Activated CD8-positive, alpha-beta T cell treated with anti-CD3 and anti-CD28 coated beads for 36 hours (primary cell): ENCODE data around the gene DHTKD1. TPM values are rescaled to one million over a fixed set of nuclear protein-coding genes. Genes with fewer than 3 reads are reported as not detected.
A peak's percentile ranks its signal among the peaks of the same experiment; 100 is the strongest.

ENCODE experiments used
- ATAC-seq: fragments of 200-7000 bp; cut with Tn5 transposase; one replicate; pipeline ENCODE4 v1.10.0; 2021; ENCODE audit warnings: mild to moderate bottlenecking, moderate library complexity
- CTCF ChIA-PET: fragments of 350-600 bp; sonication (Branson Sonifier 250); formaldehyde crosslinking; loops from one replicate; lab custom pipeline; 2021; ENCODE audit warnings: antibody characterized with exemption; lab: Charles Lee
- POLR2A ChIA-PET: fragments of 350-600 bp; sonication (Branson Sonifier 250); formaldehyde crosslinking; loops from one replicate; lab custom pipeline; 2021; ENCODE audit warnings: antibody characterized with exemption; lab: Charles Lee
- DNase-seq: peaks from one replicate; pipeline ENCODE4 v3.0.0-alpha.2; 2020
- H3K27ac Mint-ChIP-seq: one replicate; pipeline ENCODE4 v1.8.0; 2021; ENCODE audit warnings: mild to moderate bottlenecking, mixed read lengths
- H3K27me3 Mint-ChIP-seq: one replicate; pipeline ENCODE4 v1.8.0; 2021; ENCODE audit warnings: mixed read lengths
- H3K36me3 Mint-ChIP-seq: one replicate; pipeline ENCODE4 v1.8.0; 2021; ENCODE audit warnings: low read depth, mixed read lengths
- H3K4me1 Mint-ChIP-seq: one replicate; pipeline ENCODE4 v1.8.0; 2021; ENCODE audit warnings: low read depth, mixed read lengths
- H3K4me3 Mint-ChIP-seq: one replicate; pipeline ENCODE4 v1.8.0; 2021; ENCODE audit warnings: mild to moderate bottlenecking, moderate library complexity, mixed read lengths
- H3K9me3 Mint-ChIP-seq: one replicate; pipeline ENCODE4 v1.8.0; 2021; ENCODE audit warnings: mixed read lengths
- intact Hi-C: fragments of 100-400 bp; cut with micrococcal nuclease; formaldehyde crosslinking; loops from one replicate; pipeline ENCODE4 v1.10.0; 2022
- total RNA-seq, 2 experiments: library from RNA; stranded (reverse); gene quantifications; one replicate each; pipeline ENCODE4 v1.2.3, GENCODE V29; 2021
- TF ChIP-seq, protein P1 (sequence below): fragments of 200-600 bp; IDR thresholded peaks from one replicate; pipeline ENCODE4 v1.8.0; 2022; ENCODE audit warnings: antibody characterized with exemption, mild to moderate bottlenecking

The DHTKD1 gene
- total RNA-seq, 2 experiments from 2014 or later, result 13.1 to 13.5 TPM

DNA sequence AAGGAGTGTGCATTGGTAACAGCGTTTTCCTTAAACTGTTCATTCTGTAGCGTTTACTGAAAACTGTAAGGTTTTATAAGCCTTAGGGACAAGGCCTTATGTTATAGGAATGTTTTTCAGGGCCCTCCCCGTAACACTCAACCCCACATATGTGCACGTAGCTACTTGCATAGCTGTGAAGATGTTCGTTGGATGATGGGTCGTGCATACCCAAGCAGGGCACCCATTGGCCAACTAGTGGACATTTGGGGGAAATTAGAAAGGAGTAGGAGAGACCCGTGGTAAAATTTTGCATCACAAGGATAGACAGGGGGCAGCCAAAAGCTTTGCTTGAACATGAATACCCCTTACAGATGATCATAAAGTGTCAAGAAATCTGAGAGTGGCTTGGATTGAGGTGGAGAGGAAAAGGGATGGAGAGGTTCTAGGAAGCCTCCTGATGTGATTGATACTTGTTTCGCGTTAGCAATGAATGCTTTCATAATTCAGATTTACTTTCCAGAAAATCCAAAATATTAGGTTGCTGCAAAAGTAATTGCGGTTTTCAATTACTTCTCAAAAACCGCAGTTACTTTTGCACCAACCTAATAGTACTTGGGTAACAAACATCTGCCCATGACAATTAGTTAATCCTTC, 61.6 kb downstream of the DHTKD1 start:
- DNase-seq (peak; percentile 69), ATAC-seq (peak; percentile 50)
- peaks cover 21% of the 10 kb centered on the region for H3K4me1 Mint-ChIP-seq
- H3K36me3 Mint-ChIP-seq, result peaks cover 14% of the 10 kb centered on the region
- ChIA-PET CTCF (interaction anchor here (0.8 to 1.4 kb wide), 8 partner anchors 14 to 341 kb away, joined by 3 to 5 read pairs (median 3); partner anchors contain the start of gene DHTKD1), POLR2A (interaction anchor here (0.5 to 1.9 kb wide), 7 partner anchors 31 to 226 kb away, joined by 3 to 8 read pairs (median 4); partner anchors contain the start of genes CDC123 and NUDT5)
- TF ChIP-seq, protein P1, sequence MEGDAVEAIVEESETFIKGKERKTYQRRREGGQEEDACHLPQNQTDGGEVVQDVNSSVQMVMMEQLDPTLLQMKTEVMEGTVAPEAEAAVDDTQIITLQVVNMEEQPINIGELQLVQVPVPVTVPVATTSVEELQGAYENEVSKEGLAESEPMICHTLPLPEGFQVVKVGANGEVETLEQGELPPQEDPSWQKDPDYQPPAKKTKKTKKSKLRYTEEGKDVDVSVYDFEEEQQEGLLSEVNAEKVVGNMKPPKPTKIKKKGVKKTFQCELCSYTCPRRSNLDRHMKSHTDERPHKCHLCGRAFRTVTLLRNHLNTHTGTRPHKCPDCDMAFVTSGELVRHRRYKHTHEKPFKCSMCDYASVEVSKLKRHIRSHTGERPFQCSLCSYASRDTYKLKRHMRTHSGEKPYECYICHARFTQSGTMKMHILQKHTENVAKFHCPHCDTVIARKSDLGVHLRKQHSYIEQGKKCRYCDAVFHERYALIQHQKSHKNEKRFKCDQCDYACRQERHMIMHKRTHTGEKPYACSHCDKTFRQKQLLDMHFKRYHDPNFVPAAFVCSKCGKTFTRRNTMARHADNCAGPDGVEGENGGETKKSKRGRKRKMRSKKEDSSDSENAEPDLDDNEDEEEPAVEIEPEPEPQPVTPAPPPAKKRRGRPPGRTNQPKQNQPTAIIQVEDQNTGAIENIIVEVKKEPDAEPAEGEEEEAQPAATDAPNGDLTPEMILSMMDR, result peak; percentile 60
- H3K27me3 Mint-ChIP-seq, result no peaks in the 10 kb centered on the region
- peak overlapping the region; percentile 78 for H3K27ac Mint-ChIP-seq
- H3K9me3 Mint-ChIP-seq, result no peaks in the 10 kb centered on the region
- H3K4me3 Mint-ChIP-seq, result peak overlapping the region; percentile 88
- intact Hi-C loops, result no loop called here

DNA sequence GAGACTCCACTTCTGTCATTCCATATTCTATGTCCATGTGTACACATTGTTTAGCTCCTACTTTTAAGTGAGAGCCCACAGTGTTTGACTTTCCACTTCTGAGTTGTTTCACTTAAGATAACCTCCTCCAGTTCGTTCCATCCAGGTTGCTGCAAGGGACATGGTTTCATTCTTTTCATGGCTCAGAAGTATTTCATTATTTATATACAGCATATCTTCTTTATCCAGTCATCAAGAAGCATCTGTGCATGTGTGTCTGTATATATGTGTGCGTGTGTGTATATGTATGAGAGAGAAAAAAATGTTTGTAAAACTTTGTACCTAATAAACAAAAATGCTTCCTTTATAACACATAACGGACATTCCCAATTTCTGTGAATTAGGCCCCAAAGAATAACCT, 66.9 kb downstream of the DHTKD1 start:
- TF ChIP-seq, protein P1, result no peak
- no peak overlapping the region for H3K4me3 Mint-ChIP-seq
- no peak for ATAC-seq
- H3K27ac Mint-ChIP-seq, result no peak overlapping the region
- POLR2A ChIA-PET, result interaction anchor here (1.2 kb wide), 1 partner anchor 58 kb away, joined by 4 read pairs; no protein-coding TSS in a partner anchor
- H3K36me3 Mint-ChIP-seq, result peaks cover 21% of the 10 kb centered on the region
- H3K4me1 Mint-ChIP-seq, result peaks cover 8% of the 10 kb centered on the region
- H3K9me3 Mint-ChIP-seq, result no peaks in the 10 kb centered on the region
- no peak for DNase-seq
- intact Hi-C loops, result no loop called here
- no peaks in the 10 kb centered on the region for H3K27me3 Mint-ChIP-seq
- CTCF ChIA-PET, result interaction anchor here (1.2 to 1.4 kb wide), 2 partner anchors 80 to 149 kb away, joined by 3 read pairs; no protein-coding TSS in a partner anchor

DNA sequence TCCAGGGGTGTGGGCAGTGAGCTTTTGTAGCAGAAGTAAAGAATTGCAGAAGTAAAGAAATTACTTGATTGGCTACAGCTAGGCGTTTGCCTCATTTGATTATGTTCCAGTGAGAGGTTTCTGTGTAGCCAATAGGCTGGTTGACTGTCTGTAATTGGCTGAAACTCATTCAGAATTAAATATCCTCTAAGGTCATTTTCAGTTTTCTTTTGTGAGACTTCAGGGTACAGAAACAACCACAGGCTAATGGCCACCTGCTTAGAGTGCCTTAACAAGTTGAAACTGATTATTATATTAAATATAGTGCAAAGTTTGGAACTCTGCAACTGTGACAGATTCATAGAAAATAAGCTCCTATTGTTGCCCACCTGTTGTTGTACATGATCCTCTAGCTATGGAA, 71.3 kb downstream of the DHTKD1 start:
- H3K36me3 Mint-ChIP-seq, result peaks cover 32% of the 10 kb centered on the region
- H3K27me3 Mint-ChIP-seq, result no peaks in the 10 kb centered on the region
- DNase-seq, result no peak
- ChIA-PET POLR2A (no interaction called here), CTCF (interaction anchor here (1.4 kb wide), 1 partner anchor 11 kb away, joined by 3 read pairs; no protein-coding TSS in a partner anchor)
- H3K9me3 Mint-ChIP-seq, result no peaks in the 10 kb centered on the region
- ATAC-seq, result no peak
- H3K4me1 Mint-ChIP-seq, result no peaks in the 10 kb centered on the region
- no peak overlapping the region for H3K27ac Mint-ChIP-seq
- TF ChIP-seq, protein P1, result no peak
- intact Hi-C loops, result no loop called here
- H3K4me3 Mint-ChIP-seq, result no peak overlapping the region

DNA sequence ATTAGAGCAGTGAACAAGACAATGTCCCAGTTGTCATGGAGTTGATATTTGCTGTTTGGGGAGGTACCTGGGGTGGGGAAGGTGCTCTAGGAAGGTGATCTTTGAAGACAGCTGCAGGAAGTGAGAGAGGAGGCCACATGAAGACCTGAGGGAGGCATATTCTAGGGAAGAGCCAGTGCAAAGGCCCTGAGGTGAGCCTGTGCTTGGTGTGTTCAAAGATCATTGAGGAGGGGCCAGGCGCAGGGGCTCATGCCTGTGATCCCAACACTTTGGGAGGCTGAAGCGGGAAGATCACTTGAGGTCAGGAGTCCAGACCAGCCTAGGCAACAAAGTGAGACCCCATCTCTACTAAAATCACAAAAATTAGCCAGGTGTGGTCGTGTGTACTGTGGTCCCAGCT, 75.8 kb downstream of the DHTKD1 start:
- TF ChIP-seq, protein P1, result no peak
- ChIA-PET POLR2A (no interaction called here), CTCF (no interaction called here)
- ATAC-seq (no peak), DNase-seq (no peak)
- Mint-ChIP-seq H3K4me1 (no peaks in the 10 kb centered on the region), H3K27me3 (no peaks in the 10 kb centered on the region), H3K4me3 (no peak overlapping the region), H3K27ac (no peak overlapping the region), H3K36me3 (peaks cover 35% of the 10 kb centered on the region), H3K9me3 (no peaks in the 10 kb centered on the region)
- intact Hi-C loops, result no loop called here

DNA sequence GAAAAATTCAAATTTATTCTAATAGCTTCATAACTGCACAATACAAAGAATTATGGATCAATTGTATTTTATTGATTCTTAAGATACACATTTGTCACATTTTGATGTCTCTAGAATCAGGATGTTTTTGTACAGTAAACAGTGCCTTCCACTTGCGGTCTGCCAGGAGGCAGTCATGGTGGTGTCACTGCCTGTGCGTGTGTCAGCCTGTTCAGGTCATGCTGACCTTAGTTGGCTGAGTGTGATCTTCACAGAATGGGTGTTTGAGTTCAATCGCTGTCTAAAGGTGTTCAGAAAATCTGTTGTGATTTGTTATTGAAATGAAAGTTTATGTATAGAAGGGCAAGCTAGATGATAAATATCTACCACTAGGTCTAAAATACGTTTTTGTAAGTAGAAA, 81.4 kb downstream of the DHTKD1 start:
- Mint-ChIP-seq H3K27ac (no peak overlapping the region), H3K36me3 (peaks cover 24% of the 10 kb centered on the region), H3K4me1 (no peaks in the 10 kb centered on the region), H3K9me3 (no peaks in the 10 kb centered on the region), H3K4me3 (no peak overlapping the region), H3K27me3 (no peaks in the 10 kb centered on the region)
- ChIA-PET POLR2A (no interaction called here), CTCF (no interaction called here)
- DNase-seq, result no peak
- no peak for ATAC-seq
- intact Hi-C loops, result no loop called here
- TF ChIP-seq, protein P1, result no peak
